ENCODE results near the gene CYP1A2.

CYP1A2 gene

GRCh38 chr15:74790080-74790916 is 41.7 kb downstream of the CYP1A2 start:
- Histone ChIP-seq H3K27ac (ENCODE audit: low read depth, low read length) (no peak overlapping the region), H3K9ac (ENCODE audit: low read length) (no peak overlapping the region), H3K4me1 (ENCODE audit: control insufficient read depth, insufficient read depth, low read length) (peaks cover 44% of the 10 kb centered on the region), H3K36me3 (ENCODE audit: control insufficient read depth, insufficient read depth, low read length) (no peaks in the 10 kb centered on the region), H3K9me3 (ENCODE audit: control insufficient read depth, insufficient read depth, low read depth, low read length) (no peaks in the 10 kb centered on the region), H3K27me3 (ENCODE audit: control insufficient read depth, insufficient read depth, low read length) (no peaks in the 10 kb centered on the region), H3K4me3 (ENCODE audit: low read depth, low read length) (no peak overlapping the region)

GRCh38 chr15:74791007-74791406 is 42.4 kb downstream of the CYP1A2 start:
- H3K36me3 ChIP-seq (ENCODE audit: control insufficient read depth, insufficient read depth, low read length), result no peaks in the 10 kb centered on the region
- no peak overlapping the region for H3K27ac ChIP-seq (ENCODE audit: low read depth, low read length)
- peaks cover 41% of the 10 kb centered on the region for H3K4me1 ChIP-seq (ENCODE audit: control insufficient read depth, insufficient read depth, low read length)
- H3K27me3 ChIP-seq (ENCODE audit: control insufficient read depth, insufficient read depth, low read length), result no peaks in the 10 kb centered on the region
- no peaks in the 10 kb centered on the region for H3K9me3 ChIP-seq (ENCODE audit: control insufficient read depth, insufficient read depth, low read depth, low read length)
- no peak overlapping the region for H3K4me3 ChIP-seq (ENCODE audit: low read depth, low read length)
- H3K9ac ChIP-seq (ENCODE audit: low read length), result no peak overlapping the region

GRCh38 chr15:74791667-74792066 is 43.0 kb downstream of the CYP1A2 start:
- Histone ChIP-seq H3K36me3 (ENCODE audit: control insufficient read depth, insufficient read depth, low read length) (no peaks in the 10 kb centered on the region), H3K27ac (ENCODE audit: low read depth, low read length) (no peak overlapping the region), H3K4me1 (ENCODE audit: control insufficient read depth, insufficient read depth, low read length) (peaks cover 41% of the 10 kb centered on the region), H3K27me3 (ENCODE audit: control insufficient read depth, insufficient read depth, low read length) (no peaks in the 10 kb centered on the region), H3K9me3 (ENCODE audit: control insufficient read depth, insufficient read depth, low read depth, low read length) (no peaks in the 10 kb centered on the region), H3K9ac (ENCODE audit: low read length) (no peak overlapping the region), H3K4me3 (ENCODE audit: low read depth, low read length) (no peak overlapping the region)

GRCh38 chr15:74792227-74793016 is 43.8 kb downstream of the CYP1A2 start:
- Histone ChIP-seq H3K9ac (ENCODE audit: low read length) (no peak overlapping the region), H3K4me3 (ENCODE audit: low read depth, low read length) (no peak overlapping the region), H3K36me3 (ENCODE audit: control insufficient read depth, insufficient read depth, low read length) (no peaks in the 10 kb centered on the region), H3K27ac (ENCODE audit: low read depth, low read length) (no peak overlapping the region), H3K4me1 (ENCODE audit: control insufficient read depth, insufficient read depth, low read length) (peaks cover 39% of the 10 kb centered on the region), H3K27me3 (ENCODE audit: control insufficient read depth, insufficient read depth, low read length) (no peaks in the 10 kb centered on the region), H3K9me3 (ENCODE audit: control insufficient read depth, insufficient read depth, low read depth, low read length) (no peaks in the 10 kb centered on the region)

- Histone ChIP-seq H3K27me3 (ENCODE audit: control insufficient read depth, insufficient read depth, low read length) (no peaks in the 10 kb centered on the region), H3K4me3 (ENCODE audit: low read depth, low read length) (no peak overlapping the region), H3K9ac (ENCODE audit: low read length) (no peak overlapping the region), H3K36me3 (ENCODE audit: control insufficient read depth, insufficient read depth, low read length) (peaks cover 3% of the 10 kb centered on the region; the same call in 1 of the 2 replicates), H3K27ac (ENCODE audit: low read depth, low read length) (no peak overlapping the region), H3K9me3 (ENCODE audit: control insufficient read depth, insufficient read depth, low read depth, low read length) (no peaks in the 10 kb centered on the region), H3K4me1 (ENCODE audit: control insufficient read depth, insufficient read depth, low read length) (peaks cover 31% of the 10 kb centered on the region)
Observed at GRCh38 chr15:74793135-74794028, 44.7 kb downstream of the CYP1A2 start.

GRCh38 chr15:74794248-74794969 is 45.8 kb downstream of the CYP1A2 start:
- no peaks in the 10 kb centered on the region for H3K9me3 ChIP-seq (ENCODE audit: control insufficient read depth, insufficient read depth, low read depth, low read length)
- H3K4me1 ChIP-seq (ENCODE audit: control insufficient read depth, insufficient read depth, low read length), result peaks cover 21% of the 10 kb centered on the region
- H3K27me3 ChIP-seq (ENCODE audit: control insufficient read depth, insufficient read depth, low read length), result no peaks in the 10 kb centered on the region
- H3K36me3 ChIP-seq (ENCODE audit: control insufficient read depth, insufficient read depth, low read length), result peaks cover 12% of the 10 kb centered on the region
- no peak overlapping the region for H3K9ac ChIP-seq (ENCODE audit: low read length)
- no peak overlapping the region for H3K4me3 ChIP-seq (ENCODE audit: low read depth, low read length)
- no peak overlapping the region for H3K27ac ChIP-seq (ENCODE audit: low read depth, low read length)

- Histone ChIP-seq H3K9ac (ENCODE audit: low read length) (no peak overlapping the region), H3K36me3 (ENCODE audit: control insufficient read depth, insufficient read depth, low read length) (peaks cover 17% of the 10 kb centered on the region), H3K27ac (ENCODE audit: low read depth, low read length) (no peak overlapping the region)
Observed at GRCh38 chr15:74794970-74795349, 46.3 kb downstream of the CYP1A2 start.

GRCh38 chr15:74795966-74796625 is 47.5 kb downstream of the CYP1A2 start:
- Histone ChIP-seq H3K27ac (ENCODE audit: low read depth, low read length) (no peak overlapping the region), H3K27me3 (ENCODE audit: control insufficient read depth, insufficient read depth, low read length) (no peaks in the 10 kb centered on the region)

More at GRCh38 chr15:74794970-74795349, 46.3 kb downstream of the CYP1A2 start:
- Histone ChIP-seq H3K9me3 (ENCODE audit: control insufficient read depth, insufficient read depth, low read depth, low read length) (no peaks in the 10 kb centered on the region), H3K4me1 (ENCODE audit: control insufficient read depth, insufficient read depth, low read length) (peaks cover 19% of the 10 kb centered on the region; the same call in 1 of the 2 replicates), H3K4me3 (ENCODE audit: low read depth, low read length) (no peak overlapping the region), H3K27me3 (ENCODE audit: control insufficient read depth, insufficient read depth, low read length) (no peaks in the 10 kb centered on the region)

GRCh38 chr15:74798388-74799254 is 50.0 kb downstream of the CYP1A2 start:
- H3K36me3 ChIP-seq (ENCODE audit: control insufficient read depth, insufficient read depth, low read length), result peaks cover 48% of the 10 kb centered on the region

More at GRCh38 chr15:74795966-74796625, 47.5 kb downstream of the CYP1A2 start:
- Histone ChIP-seq H3K9ac (ENCODE audit: low read length) (no peak overlapping the region), H3K36me3 (ENCODE audit: control insufficient read depth, insufficient read depth, low read length) (peaks cover 25% of the 10 kb centered on the region), H3K4me1 (ENCODE audit: control insufficient read depth, insufficient read depth, low read length) (peaks cover 20% of the 10 kb centered on the region; the same call in 1 of the 2 replicates), H3K4me3 (ENCODE audit: low read depth, low read length) (no peak overlapping the region), H3K9me3 (ENCODE audit: control insufficient read depth, insufficient read depth, low read depth, low read length) (no peaks in the 10 kb centered on the region)

More at GRCh38 chr15:74798388-74799254, 50.0 kb downstream of the CYP1A2 start:
- Histone ChIP-seq H3K27ac (ENCODE audit: low read depth, low read length) (no peak overlapping the region), H3K4me3 (ENCODE audit: low read depth, low read length) (no peak overlapping the region), H3K9ac (ENCODE audit: low read length) (no peak overlapping the region), H3K9me3 (ENCODE audit: control insufficient read depth, insufficient read depth, low read depth, low read length) (no peaks in the 10 kb centered on the region), H3K4me1 (ENCODE audit: control insufficient read depth, insufficient read depth, low read length) (peaks cover 4% of the 10 kb centered on the region; the same call in 1 of the 2 replicates), H3K27me3 (ENCODE audit: control insufficient read depth, insufficient read depth, low read length) (no peaks in the 10 kb centered on the region)
